Gastrocnemius medialis (tissue), 4 donors: ENCODE measurements around the gene VKORC1L1.
"Not testable (repeated sequence)": the region's sequence is repeated elsewhere in the genome, so short reads cannot be mapped to it uniquely, and the experiment has no call there.

ENCODE experiments used
- POLR2A ChIP-seq, 2 donors: fragments of 450-650 bp; IDR thresholded peaks; one replicate each; pipeline ENCODE4 v1.6.1; 2017; ENCODE audit warnings: antibody characterized with exemption in 2 of 2, mild to moderate bottlenecking in 2 of 2, moderate library complexity in 2 of 2
- TF ChIP-seq, protein P1 (sequence below), 5 experiments: fragments of 450-650 bp in 3 of 5; fragments of 200-600 bp in 2 of 5; sonication (generic) in 2 of 5; IDR thresholded peaks in 4 of 5; conservative IDR thresholded peaks in 1 of 5; 1 replicate in 4 of 5; 2 replicates in 1 of 5; pipeline ENCODE4 v1.5.1; 2016 to 2019; ENCODE audit warnings: antibody characterized with exemption in 5 of 5, mild to moderate bottlenecking in 3 of 5, moderate library complexity in 3 of 5

DNA sequence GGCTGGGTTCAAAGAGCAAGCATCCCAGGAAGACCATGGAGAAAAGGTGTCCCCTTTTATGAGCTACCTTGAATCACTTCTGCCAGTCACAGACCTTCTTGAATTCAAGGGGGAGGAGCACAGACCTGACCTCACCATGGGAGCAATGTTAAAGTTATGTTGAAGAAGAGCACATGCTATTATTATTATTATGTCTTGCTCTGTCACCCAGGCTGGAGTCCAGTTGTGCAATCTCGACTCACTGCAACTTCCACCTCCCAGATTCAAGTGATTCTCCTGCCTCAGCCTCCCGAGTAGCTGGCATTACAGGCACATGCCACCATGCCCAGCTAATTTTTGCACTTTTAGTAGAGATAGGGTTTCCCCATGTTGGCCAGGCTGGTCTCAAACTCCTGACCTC is 5.2 kb upstream of the VKORC1L1 start:
- TF ChIP-seq, protein P1, sequence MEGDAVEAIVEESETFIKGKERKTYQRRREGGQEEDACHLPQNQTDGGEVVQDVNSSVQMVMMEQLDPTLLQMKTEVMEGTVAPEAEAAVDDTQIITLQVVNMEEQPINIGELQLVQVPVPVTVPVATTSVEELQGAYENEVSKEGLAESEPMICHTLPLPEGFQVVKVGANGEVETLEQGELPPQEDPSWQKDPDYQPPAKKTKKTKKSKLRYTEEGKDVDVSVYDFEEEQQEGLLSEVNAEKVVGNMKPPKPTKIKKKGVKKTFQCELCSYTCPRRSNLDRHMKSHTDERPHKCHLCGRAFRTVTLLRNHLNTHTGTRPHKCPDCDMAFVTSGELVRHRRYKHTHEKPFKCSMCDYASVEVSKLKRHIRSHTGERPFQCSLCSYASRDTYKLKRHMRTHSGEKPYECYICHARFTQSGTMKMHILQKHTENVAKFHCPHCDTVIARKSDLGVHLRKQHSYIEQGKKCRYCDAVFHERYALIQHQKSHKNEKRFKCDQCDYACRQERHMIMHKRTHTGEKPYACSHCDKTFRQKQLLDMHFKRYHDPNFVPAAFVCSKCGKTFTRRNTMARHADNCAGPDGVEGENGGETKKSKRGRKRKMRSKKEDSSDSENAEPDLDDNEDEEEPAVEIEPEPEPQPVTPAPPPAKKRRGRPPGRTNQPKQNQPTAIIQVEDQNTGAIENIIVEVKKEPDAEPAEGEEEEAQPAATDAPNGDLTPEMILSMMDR (IDR thresholded peaks at IDR 0.05 in 4 of 5, conservative IDR thresholded peaks at IDR 0.05 in 1 of 5) = not testable (repeated sequence)
- not testable (repeated sequence) for TF ChIP-seq POLR2A (IDR thresholded peaks at IDR 0.05)
